GM12878 (cell line): ENCODE results near the gene PAM. TPM values are rescaled to one million over a fixed set of nuclear protein-coding genes. Genes with fewer than 3 reads are reported as not detected.

Experiments used
- ATAC-seq: fragments of 200-7000 bp; cut with Tn5 transposase; 3 replicates; pipeline ENCODE4 v1.9.1; 2020; ENCODE audit warnings: mild to moderate bottlenecking, moderate library complexity
- BruUV-seq: library from RNA; stranded (reverse); fragments of 400-500 nt; replicated peaks from 2 replicates; lab custom pipeline; 2021; lab: Mats Ljungman, UMichigan
- CTCF ChIA-PET: fragments of 300-600 bp; sonication (Branson Sonifier 250); formaldehyde crosslinking; extraction: SDS; loops from one replicate; lab custom pipeline; 2021; ENCODE audit warnings: inconsistent platforms; lab: Yijun Ruan, JAX
- POLR2A ChIA-PET: fragments of 350-600 bp; formaldehyde crosslinking; extraction: SDS; loops from one replicate; lab custom pipeline; 2021; ENCODE audit warnings: inconsistent platforms; lab: Charles Lee
- RAD21 ChIA-PET: fragments of 300-600 bp; sonication (Branson Sonifier 250); formaldehyde crosslinking; loops from one replicate; lab custom pipeline; 2023; ENCODE audit warnings: antibody characterized with exemption; ENCODE audit not compliant: unreplicated experiment; lab: Charles Lee
- SMC1A ChIA-PET: fragments of 300-600 bp; sonication (Branson Sonifier 250); formaldehyde crosslinking; loops from one replicate; lab custom pipeline; 2023; ENCODE audit not compliant: unreplicated experiment, uncharacterized antibody; lab: Charles Lee
- DNase-seq: peaks from one replicate; pipeline ENCODE4 v3.0.0-alpha.2; 2011; ENCODE audit warnings: low read depth, low spot score
- FAIRE-seq: peaks from 3 replicates; lab custom pipeline; 2011; peaks lifted over from hg19 to GRCh38; lab: Jason Lieb, UNC
- H2AFZ ChIP-seq: 2 replicates; pipeline ENCODE4 v1.6.0; 2011; ENCODE audit warnings: low read depth, low read length, control low read depth; ENCODE audit not compliant: control insufficient read depth
- H3K27ac ChIP-seq: 2 replicates; pipeline ENCODE4 v1.5.1; 2011; ENCODE audit warnings: control low read depth; ENCODE audit not compliant: control insufficient read depth, insufficient read depth
- H3K27me3 ChIP-seq, 2 experiments: replicated peaks in 1 of 2; 2 replicates each; pipeline versions ENCODE4 v1.6.0 to v1.6.1; 2011; ENCODE audit warnings: low read length in 1 of 2; ENCODE audit not compliant: control insufficient read depth in 2 of 2, insufficient read depth in 2 of 2
- H3K36me3 ChIP-seq, 2 experiments: 2 replicates each; pipeline ENCODE4 v1.5.1; 2011; ENCODE audit warnings: low read length in 1 of 2; ENCODE audit not compliant: control insufficient read depth in 2 of 2, insufficient read depth in 2 of 2
- H3K4me1 ChIP-seq: 2 replicates; pipeline ENCODE4 v1.6.1; 2011; ENCODE audit warnings: mild to moderate bottlenecking, low read length, moderate library complexity, mixed read lengths; ENCODE audit not compliant: control insufficient read depth, insufficient read depth
- H3K4me2 ChIP-seq: 2 replicates; pipeline ENCODE4 v1.6.0; 2011; ENCODE audit warnings: control low read depth; ENCODE audit not compliant: control insufficient read depth, insufficient read depth
- H3K4me3 ChIP-seq: fragments of 200-600 bp; sonication (generic); 2 replicates; pipeline ENCODE4 v1.5.1; 2016
- H3K79me2 ChIP-seq: 2 replicates; pipeline ENCODE4 v1.6.0; 2011; ENCODE audit warnings: low read length; ENCODE audit not compliant: control insufficient read depth, insufficient read depth
- H3K9ac ChIP-seq: 2 replicates; pipeline ENCODE4 v1.8.0; 2011; ENCODE audit warnings: low read length, control low read depth, mixed read lengths; ENCODE audit not compliant: control insufficient read depth, insufficient read depth
- H3K9me3 ChIP-seq: replicated peaks from 3 replicates; pipeline ENCODE4 v1.5.1; 2011; ENCODE audit warnings: mild to moderate bottlenecking, low read length; ENCODE audit not compliant: control insufficient read depth, insufficient read depth
- H4K20me1 ChIP-seq: 2 replicates; pipeline ENCODE4 v1.6.0; 2011; ENCODE audit not compliant: control insufficient read depth, insufficient read depth
- ATF7 ChIP-seq: fragments of 450-650 bp; IDR thresholded peaks from 2 replicates; pipeline ENCODE4 v1.6.1; 2016; ENCODE audit warnings: low read depth, mild to moderate bottlenecking
- BCL11A ChIP-seq: IDR thresholded peaks from 2 replicates; pipeline ENCODE4 v1.6.1; 2011; ENCODE audit warnings: low read depth, low read length
- HDGF ChIP-seq: fragments of 450-650 bp; IDR thresholded peaks from 2 replicates; pipeline ENCODE4 v1.6.1; 2016; ENCODE audit warnings: antibody characterized with exemption
- MLLT1 ChIP-seq: fragments of 450-650 bp; IDR thresholded peaks from 2 replicates; pipeline ENCODE4 v1.6.1; 2016; ENCODE audit warnings: mild to moderate bottlenecking
- NFIC ChIP-seq: IDR thresholded peaks from 2 replicates; pipeline ENCODE4 v1.6.1; 2012; ENCODE audit warnings: low read depth, mild to moderate bottlenecking, inconsistent platforms, low read length, moderate library complexity
- POLR2AphosphoS5 ChIP-seq: IDR thresholded peaks from 2 replicates; pipeline ENCODE4 v1.6.1; 2011; ENCODE audit warnings: mild to moderate bottlenecking, low read length, inconsistent platforms
- RELB ChIP-seq: fragments of 450-650 bp; IDR thresholded peaks from 2 replicates; pipeline ENCODE4 v1.6.1; 2017; ENCODE audit warnings: low read depth, mild to moderate bottlenecking, moderate library complexity
- SKIL ChIP-seq: fragments of 450-650 bp; IDR thresholded peaks from 2 replicates; pipeline ENCODE4 v1.6.1; 2017; ENCODE audit warnings: mild to moderate bottlenecking, low read depth, inconsistent platforms; ENCODE audit not compliant: poor library complexity, severe bottlenecking
- ZNF207 ChIP-seq: fragments of 450-650 bp; IDR thresholded peaks from 2 replicates; pipeline ENCODE4 v1.6.1; 2014; ENCODE audit warnings: antibody characterized with exemption, mild to moderate bottlenecking, borderline replicate concordance
- ZNF24 ChIP-seq: fragments of 450-650 bp; IDR thresholded peaks from 2 replicates; pipeline ENCODE4 v1.6.1; 2017; ENCODE audit warnings: antibody characterized with exemption, mild to moderate bottlenecking
- WGBS: methylation state at CpG from one replicate; pipeline ENCODE4 v1.1.6; 2016; ENCODE audit warnings: low lambda C conversion rate; ENCODE audit not compliant: insufficient replicate concordance, insufficient coverage; ENCODE audit errors: missing lambda C conversion rate; 5-methylcytosine and 5-hydroxymethylcytosine counted together
- in situ Hi-C: fragments of 300-500 bp; cut with MboI; formaldehyde crosslinking; loops from 9 replicates; pipeline ENCODE4 v1.14.3; 2018; ENCODE audit warnings: mixed read lengths
- intact Hi-C: fragments of 100-400 bp; cut with micrococcal nuclease; formaldehyde crosslinking; loops from one replicate; pipeline ENCODE4 v1.14.2; 2022; ENCODE audit not compliant: unreplicated experiment
- polyA plus RNA-seq, 11 experiments: library from polyadenylated mRNA; depleted of rRNA in 4 of 11; unstranded in 6 of 11; stranded (reverse) in 5 of 11; fragments of >200 nt; fragmentation: Nextera tagmentation in 4 of 11; fragmentation: Illumina TruSeq in 1 of 11; extraction: Ambion mirVana in 4 of 11; extraction: Trizol in 1 of 11; gene quantifications; 1 replicate in 1 of 11; 2 replicates in 10 of 11; pipeline versions ENCODE4 v1.2.1 to v1.2.3, GENCODE V29; 2011 to 2016; ENCODE audit warnings: inconsistent platforms in 2 of 11, missing spikeins in 2 of 11, low read depth in 1 of 11
- total RNA-seq, 4 experiments: library from RNA; depleted of rRNA in 3 of 4; stranded (reverse); fragments of >200 nt in 3 of 4; fragmentation: Illumina TruSeq in 1 of 4; extraction: Trizol in 1 of 4; gene quantifications; 2 replicates each; pipeline versions ENCODE4 v1.2.1 to v1.2.3, GENCODE V29; 2013 to 2021

PAM gene
- total and polyA plus RNA-seq, 10 of the 15 experiments (the other 5 are each of a cell fraction or from before 2014, with no cell fraction given): 5.5 to 72.5 (median 15.4) TPM

DNA sequence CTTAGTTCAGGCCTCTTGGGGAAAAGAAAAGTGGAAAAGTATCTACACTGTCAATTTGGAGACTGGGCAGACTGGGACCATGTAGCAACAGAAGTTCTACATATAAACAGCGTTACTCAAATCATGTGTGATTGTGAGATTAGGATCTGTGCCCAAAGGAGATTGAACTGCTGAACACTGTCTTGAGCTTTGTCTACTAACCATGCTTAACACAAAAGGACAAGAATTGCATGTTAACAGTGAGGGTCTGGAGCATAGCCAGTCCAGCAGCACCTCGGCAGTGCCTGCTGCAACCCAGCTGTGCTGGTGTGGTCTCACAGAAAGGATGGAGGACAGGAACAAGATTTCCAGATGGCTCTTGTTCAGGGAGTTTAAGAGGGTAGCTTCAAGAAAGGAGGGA, 5.7 kb downstream of the PAM start:
- RAD21 ChIA-PET: interaction anchor here (1.2 to 2.3 kb wide), 2 partner anchors 20 to 38 kb away, joined by 3 to 9 read pairs; no protein-coding TSS in a partner anchor
- H3K27ac ChIP-seq: no peak overlapping the region; the same call in 1 of the 2 replicates
- POLR2A ChIA-PET: interaction anchor here (1.0 kb wide), 1 partner anchor 360 kb away, joined by 3 read pairs; the partner anchor contains the start of gene PPIP5K2
- SMC1A ChIA-PET: interaction anchor here (0.7 to 2.7 kb wide), 8 partner anchors 8 to 359 kb away, joined by 3 to 10 read pairs (median 4); partner anchors contain the start of genes GIN1 and PPIP5K2
- peak overlapping the region; percentile 53; the same call in 1 of the 2 replicates for H3K4me3 ChIP-seq
- intact Hi-C loops: no loop called here
- no peak overlapping the region for H3K9ac ChIP-seq
- peak overlapping the region; percentile 67 for H3K4me2 ChIP-seq
- no peaks in the 10 kb centered on the region for H4K20me1 ChIP-seq
- ATAC-seq (peak; percentile 4), FAIRE-seq (no peak), DNase-seq (no peak)
- H2AFZ ChIP-seq: peak overlapping the region; percentile 6
- no peak for TF ChIP-seq BCL11A
- in situ Hi-C loops: no loop called here
- BruUV-seq: no TSS peak
- no peaks in the 10 kb centered on the region for H3K9me3 ChIP-seq
- H3K79me2 ChIP-seq: peaks cover 70% of the 10 kb centered on the region
- CTCF ChIA-PET: interaction anchor here (1.0 to 1.7 kb wide), 5 partner anchors 15 to 360 kb away, joined by 3 to 5 read pairs (median 3); partner anchors contain the start of gene PPIP5K2
- 96% methylated on average over 2 of the region's 2 CpGs for WGBS
- peaks cover 8% of the 10 kb centered on the region; the same call in 1 of the 2 replicates for H3K4me1 ChIP-seq
- no peaks in the 10 kb centered on the region for H3K36me3 ChIP-seq
- H3K27me3 ChIP-seq: no peaks in the 10 kb centered on the region

GRCh38 chr5:102762095-102762534, 7.0 kb downstream of the PAM start:
- BruUV-seq: no TSS peak
- SMC1A ChIA-PET: interaction anchor here (0.7 to 1.7 kb wide), 10 partner anchors 14 to 497 kb away, joined by 3 to 6 read pairs (median 4); partner anchors contain the start of genes GIN1 and PPIP5K2
- H4K20me1 ChIP-seq: no peaks in the 10 kb centered on the region
- in situ Hi-C loops (no loop called here), intact Hi-C loops (no loop called here)
- H3K79me2 ChIP-seq: peaks cover 59% of the 10 kb centered on the region
- H3K4me3 ChIP-seq: peak overlapping the region; percentile 70
- CTCF ChIA-PET: interaction anchor here (1.1 to 3.2 kb wide), 3 partner anchors 19 to 81 kb away, joined by 3 to 29 read pairs (median 6); no protein-coding TSS in a partner anchor
- FAIRE-seq: peak; percentile 72
- H3K4me2 ChIP-seq: peak overlapping the region; percentile 78
- peaks cover 6% of the 10 kb centered on the region; the same call in 1 of the 2 replicates for H3K4me1 ChIP-seq
- H3K27ac ChIP-seq: peak overlapping the region; percentile 79
- no peaks in the 10 kb centered on the region for H3K36me3 ChIP-seq
- no peak for DNase-seq
- POLR2A ChIA-PET: interaction anchor here (0.6 to 1.1 kb wide), 3 partner anchors 16 to 358 kb away, joined by 3 read pairs; partner anchors contain the start of gene PPIP5K2
- ATAC-seq: peak; percentile 83
- peak overlapping the region; percentile 82 for H2AFZ ChIP-seq
- no peaks in the 10 kb centered on the region for H3K9me3 ChIP-seq
- no peaks in the 10 kb centered on the region for H3K27me3 ChIP-seq
- RAD21 ChIA-PET: interaction anchor here (1.0 to 1.8 kb wide), 3 partner anchors 166 to 370 kb away, joined by 3 to 7 read pairs (median 4); partner anchors contain the start of genes GIN1 and PPIP5K2
- peak overlapping the region; percentile 51; the same call in 1 of the 2 replicates for H3K9ac ChIP-seq
- TF ChIP-seq HDGF (no peak), MLLT1 (peak; percentile 46; the same call in 1 of the 2 replicates), NFIC (no peak), ZNF207 (no peak), ATF7 (peak; percentile 38; the same call in 1 of the 2 replicates), ZNF24 (peak; percentile 76), SKIL (peak; percentile 50), POLR2AphosphoS5 (no peak), RELB (peak; percentile 70)
